Prostate gland (tissue), 2 donors: ENCODE data around the gene PCDHGB3.

Source experiments
- CTCF ChIP-seq, 4 experiments: fragments of 200-600 bp in 2 of 4; fragments of 450-650 bp in 2 of 4; sonication (generic) in 2 of 4; IDR thresholded peaks; 1 replicate in 3 of 4; 2 replicates in 1 of 4; pipeline ENCODE4 v1.5.1; 2016 to 2019; ENCODE audit warnings: antibody characterized with exemption in 4 of 4, mild to moderate bottlenecking in 2 of 4, moderate library complexity in 2 of 4
- POLR2A ChIP-seq: fragments of 450-650 bp; IDR thresholded peaks from one replicate; pipeline ENCODE4 v1.6.1; 2016; ENCODE audit warnings: antibody characterized with exemption, mild to moderate bottlenecking
- POLR2AphosphoS5 ChIP-seq: sonication (generic); formaldehyde crosslinking; IDR thresholded peaks from one replicate; pipeline ENCODE4 v1.6.1; 2017; ENCODE audit warnings: antibody characterized with exemption

DNA sequence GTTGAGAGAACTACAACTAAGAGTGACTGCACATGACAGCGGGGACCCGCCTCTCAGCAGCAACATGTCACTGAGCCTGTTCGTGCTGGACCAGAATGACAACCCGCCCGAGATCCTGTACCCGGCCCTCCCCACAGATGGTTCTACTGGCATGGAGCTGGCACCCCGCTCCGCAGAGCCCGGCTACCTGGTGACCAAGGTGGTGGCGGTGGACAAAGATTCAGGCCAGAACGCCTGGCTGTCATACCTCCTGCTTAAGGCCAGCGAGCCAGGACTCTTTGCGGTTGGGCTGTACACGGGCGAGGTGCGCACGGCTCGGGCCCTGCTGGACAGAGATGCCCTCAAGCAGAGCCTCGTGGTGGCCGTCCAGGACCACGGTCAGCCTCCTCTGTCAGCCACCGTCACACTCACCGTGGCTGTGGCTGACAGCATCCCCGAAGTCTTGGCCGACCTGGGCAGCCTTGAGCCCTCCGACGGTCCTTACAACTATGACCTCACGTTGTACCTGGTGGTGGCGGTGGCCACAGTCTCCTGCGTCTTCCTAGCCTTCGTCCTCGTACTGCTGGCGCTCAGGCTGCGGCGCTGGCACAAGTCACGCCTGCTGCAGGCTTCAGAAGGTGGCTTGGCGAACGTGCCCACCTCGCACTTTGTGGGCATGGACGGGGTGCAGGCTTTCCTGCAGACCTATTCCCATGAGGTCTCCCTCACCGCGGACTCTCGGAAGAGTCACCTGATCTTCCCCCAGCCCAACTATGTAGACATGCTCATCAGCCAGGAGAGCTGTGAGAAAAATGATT lies 14.6 kb downstream of the PCDHGB3 start:
- no peak for TF ChIP-seq CTCF (IDR thresholded peaks at IDR 0.05)
- TF ChIP-seq POLR2AphosphoS5, result no peak
- TF ChIP-seq POLR2A, result no peak
